BJ (cell line): Measurements from ENCODE around the gene RAB9A. TPM values are rescaled to one million over a fixed set of nuclear protein-coding genes. Genes with fewer than 3 reads are reported as not detected.
"Not testable (repeated sequence)": the region's sequence is repeated elsewhere in the genome, so short reads cannot be mapped to it uniquely, and the experiment has no call there.

ENCODE experiments used
- CTCF ChIA-PET: fragments of 350-600 bp; formaldehyde crosslinking; extraction: SDS; loops from one replicate; lab custom pipeline; 2021; ENCODE audit warnings: antibody characterized with exemption, inconsistent platforms; lab: Yijun Ruan, JAX
- POLR2A ChIA-PET: fragments of 300-600 bp; sonication (Branson Sonifier 250); formaldehyde crosslinking; extraction: SDS; loops from one replicate; lab custom pipeline; 2021; ENCODE audit warnings: antibody characterized with exemption; lab: Charles Lee
- DNase-seq: peaks from one replicate; pipeline ENCODE4 v3.0.0-alpha.2; 2011; ENCODE audit warnings: low read depth
- H3K27me3 ChIP-seq: 2 replicates; pipeline ENCODE4 v1.6.0; 2011; ENCODE audit warnings: low read length; ENCODE audit not compliant: control insufficient read depth, insufficient read depth
- H3K36me3 ChIP-seq: 2 replicates; pipeline ENCODE4 v1.5.1; 2011; ENCODE audit warnings: low read length; ENCODE audit not compliant: control insufficient read depth, insufficient read depth
- H3K4me3 ChIP-seq: 2 replicates; pipeline ENCODE4 v1.5.1; 2011; ENCODE audit warnings: low read depth, mild to moderate bottlenecking, control low read depth, low read length
- CTCF ChIP-seq: IDR thresholded peaks from 2 replicates; pipeline ENCODE4 v1.5.1; 2011; ENCODE audit warnings: low read depth, mild to moderate bottlenecking, control low read depth, inconsistent platforms, low read length, moderate library complexity; ENCODE audit not compliant: insufficient read depth
- polyA plus RNA-seq: library from polyadenylated mRNA; depleted of rRNA; stranded (reverse); fragments of >200 nt; gene quantifications from 2 replicates; pipeline ENCODE4 v1.2.3, GENCODE V29; 2011

The RAB9A gene
- polyA plus RNA-seq, 1 experiment: 9.8 TPM

- ChIA-PET POLR2A (interaction anchor here (0.6 kb wide), 1 partner anchor 14 kb away, joined by 4 read pairs; no protein-coding TSS in a partner anchor), CTCF (no interaction called here)
- no peak overlapping the region for H3K4me3 ChIP-seq
- H3K27me3 ChIP-seq: no peaks in the 10 kb centered on the region
- peak; percentile 7 for DNase-seq
- H3K36me3 ChIP-seq: no peaks in the 10 kb centered on the region; the same call in 1 of the 2 replicates
- no peak for TF ChIP-seq CTCF
Measured at GRCh38 chrX:13721819-13722519, 33.0 kb downstream of the RAB9A start.

- POLR2A ChIA-PET: not testable (repeated sequence)
Measured at GRCh38 chrX:13724878-13725277, 36.0 kb downstream of the RAB9A start.

GRCh38 chrX:13726583-13726982, 37.7 kb downstream of the RAB9A start:
- CTCF ChIA-PET, POLR2A ChIA-PET, DNase-seq, H3K27me3 ChIP-seq, H3K36me3 ChIP-seq, H3K4me3 ChIP-seq: not testable (repeated sequence)

More at GRCh38 chrX:13724878-13725277, 36.0 kb downstream of the RAB9A start:
- not testable (repeated sequence) for H3K36me3 ChIP-seq, DNase-seq, H3K27me3 ChIP-seq, H3K4me3 ChIP-seq
- CTCF ChIA-PET: interaction anchor here (0.7 kb wide), 1 partner anchor 1953 kb away, joined by 3 read pairs; no protein-coding TSS in a partner anchor

- H3K36me3 ChIP-seq, POLR2A ChIA-PET, H3K4me3 ChIP-seq, CTCF ChIA-PET, H3K27me3 ChIP-seq, DNase-seq: not testable (repeated sequence)
Measured at GRCh38 chrX:13730523-13730922, 41.6 kb downstream of the RAB9A start.

- no peak overlapping the region for H3K4me3 ChIP-seq
- ChIA-PET POLR2A (no interaction called here), CTCF (no interaction called here)
- H3K27me3 ChIP-seq: no peaks in the 10 kb centered on the region
- no peak for DNase-seq
- TF ChIP-seq CTCF: no peak
- H3K36me3 ChIP-seq: no peaks in the 10 kb centered on the region; the same call in 1 of the 2 replicates
Measured at GRCh38 chrX:13732246-13733067, 43.5 kb downstream of the RAB9A start.

- Histone ChIP-seq H3K36me3 (no peaks in the 10 kb centered on the region; the same call in 1 of the 2 replicates), H3K4me3 (peak overlapping the region; percentile 66), H3K27me3 (no peaks in the 10 kb centered on the region)
- TF ChIP-seq CTCF: no peak
- DNase-seq: no peak
- CTCF ChIA-PET: no interaction called here
- POLR2A ChIA-PET: interaction anchor here (0.7 kb wide), 1 partner anchor 82 kb away, joined by 8 read pairs; no protein-coding TSS in a partner anchor
Measured at GRCh38 chrX:13733506-13733905, 44.6 kb downstream of the RAB9A start.
